ENCODE results near the gene KBTBD8.

KBTBD8 gene

GRCh38 chr3:66997560-66998112, 471 bp upstream of the KBTBD8 start:
- DNase-seq (ENCODE audit: low read depth, low spot score), result no peak

DNA sequence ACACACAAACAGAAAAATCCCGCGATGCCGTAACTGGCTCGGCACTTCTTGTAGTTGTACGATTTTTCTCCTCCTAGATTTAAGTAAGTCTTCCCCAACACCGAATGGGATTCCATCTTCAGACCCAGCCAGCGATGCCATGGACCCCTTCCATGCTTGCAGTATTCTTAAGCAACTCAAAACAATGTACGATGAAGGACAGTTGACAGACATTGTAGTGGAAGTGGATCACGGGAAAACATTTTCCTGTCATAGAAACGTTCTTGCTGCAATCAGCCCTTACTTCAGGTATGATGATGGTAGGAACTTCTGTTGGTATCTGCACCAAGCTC, 763 bp downstream of the KBTBD8 start:
- no peak for DNase-seq (ENCODE audit: low read depth, low spot score)

- no peak for DNase-seq (ENCODE audit: low read depth, low spot score)
Observed at GRCh38 chr3:67000009-67000408, 1.9 kb downstream of the KBTBD8 start.

GRCh38 chr3:67001086-67001861, 3.2 kb downstream of the KBTBD8 start:
- no peak for DNase-seq (ENCODE audit: low read depth, low spot score)

- no peak for DNase-seq (ENCODE audit: low read depth, low spot score)
Observed at GRCh38 chr3:67005974-67006373, 7.9 kb downstream of the KBTBD8 start.

- no peak for DNase-seq (ENCODE audit: low read depth, low spot score)
Observed at GRCh38 chr3:67006460-67006859, 8.4 kb downstream of the KBTBD8 start.

DNA sequence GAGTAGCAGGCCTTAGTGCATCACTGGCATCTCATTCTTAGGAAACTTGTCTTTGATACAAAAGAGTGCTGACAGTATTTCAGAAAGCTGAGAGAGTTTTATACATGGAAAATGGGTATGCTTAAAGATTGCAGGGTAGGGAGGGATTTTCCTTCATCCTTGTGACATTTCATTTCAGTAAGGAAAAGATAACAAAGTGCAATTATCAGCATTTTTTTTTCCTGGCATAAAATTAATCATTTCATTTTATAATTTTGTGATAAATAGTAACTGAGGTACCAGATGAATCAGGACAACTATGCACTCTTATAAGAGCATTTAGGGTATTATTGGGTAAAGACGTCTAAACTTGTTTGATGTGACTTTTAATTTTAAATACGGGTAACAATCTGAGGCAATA, 10.3 kb downstream of the KBTBD8 start:
- DNase-seq (ENCODE audit: low read depth, low spot score), result no peak

DNA sequence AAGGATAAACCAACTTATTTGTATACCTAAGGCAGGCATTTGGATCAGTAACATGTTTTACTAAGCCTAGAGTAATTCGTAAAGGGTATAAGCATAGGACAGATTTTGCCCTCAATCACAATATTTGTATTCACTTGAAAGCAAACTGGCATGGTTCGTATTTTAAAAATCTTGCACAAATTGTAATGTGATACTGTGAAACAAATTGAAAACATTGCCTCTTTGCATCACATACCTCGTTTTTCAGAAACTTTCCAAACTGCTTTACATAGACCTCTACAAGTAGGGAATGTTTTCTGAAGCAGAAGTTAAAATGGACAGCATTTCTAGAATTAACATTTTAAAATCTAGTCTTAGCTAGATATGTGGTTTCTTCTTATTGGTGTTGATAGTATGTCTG, 11.6 kb downstream of the KBTBD8 start:
- no peak for DNase-seq (ENCODE audit: low read depth, low spot score)

GRCh38 chr3:67011414-67012131, 13.5 kb downstream of the KBTBD8 start:
- DNase-seq (ENCODE audit: low read depth, low spot score), result no peak

DNA sequence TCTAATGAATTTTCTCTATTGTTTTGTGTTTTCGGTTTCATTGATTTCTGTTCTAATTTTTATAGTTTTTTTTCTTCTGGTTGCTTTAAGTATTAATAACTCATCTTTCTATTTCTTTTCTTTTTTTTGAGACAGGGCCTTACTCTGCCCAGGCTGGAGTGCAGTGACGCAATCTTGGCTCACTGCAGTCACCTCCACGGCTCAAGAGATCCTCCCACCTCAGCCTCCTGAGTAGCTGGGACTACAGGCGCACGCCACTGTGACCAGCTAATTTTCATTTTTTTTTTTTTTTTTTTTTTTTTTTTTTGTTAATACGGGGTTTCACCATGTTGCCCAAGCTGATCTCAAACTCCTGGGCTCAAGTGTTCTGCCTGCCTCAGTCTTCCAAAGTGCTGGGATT, 14.5 kb downstream of the KBTBD8 start:
- no peak for DNase-seq (ENCODE audit: low read depth, low spot score)

GRCh38 chr3:67015702-67016484, 17.8 kb downstream of the KBTBD8 start:
- DNase-seq (ENCODE audit: low read depth, low spot score), result no peak

DNA sequence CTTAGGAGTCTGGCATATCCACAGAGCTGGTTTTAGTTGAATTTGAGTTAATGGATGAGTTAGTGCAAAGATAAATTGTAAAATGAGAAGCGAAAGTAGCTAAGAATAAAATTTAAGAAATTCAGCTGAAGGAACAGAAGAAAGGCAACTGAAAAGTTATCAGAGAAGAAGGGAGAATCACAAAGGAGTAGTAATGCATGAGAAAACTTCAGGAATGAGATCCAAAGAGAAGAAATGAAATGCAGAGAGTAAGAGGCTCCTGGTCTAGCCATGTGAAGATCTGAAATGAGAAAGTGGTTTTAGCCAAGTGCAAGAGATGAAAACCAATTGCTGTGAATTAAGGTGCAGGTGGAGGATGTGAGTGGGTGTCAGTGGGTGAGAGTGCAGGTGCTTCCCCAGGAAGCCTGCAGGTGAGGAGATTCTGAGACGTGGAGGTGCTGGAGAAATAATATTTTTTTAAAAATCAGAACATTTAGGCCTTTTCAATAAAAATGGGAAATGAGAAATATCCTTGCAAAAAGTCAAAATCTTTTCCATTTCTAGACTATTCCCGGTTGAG, 18.5 kb downstream of the KBTBD8 start:
- no peak for DNase-seq (ENCODE audit: low read depth, low spot score)

DNA sequence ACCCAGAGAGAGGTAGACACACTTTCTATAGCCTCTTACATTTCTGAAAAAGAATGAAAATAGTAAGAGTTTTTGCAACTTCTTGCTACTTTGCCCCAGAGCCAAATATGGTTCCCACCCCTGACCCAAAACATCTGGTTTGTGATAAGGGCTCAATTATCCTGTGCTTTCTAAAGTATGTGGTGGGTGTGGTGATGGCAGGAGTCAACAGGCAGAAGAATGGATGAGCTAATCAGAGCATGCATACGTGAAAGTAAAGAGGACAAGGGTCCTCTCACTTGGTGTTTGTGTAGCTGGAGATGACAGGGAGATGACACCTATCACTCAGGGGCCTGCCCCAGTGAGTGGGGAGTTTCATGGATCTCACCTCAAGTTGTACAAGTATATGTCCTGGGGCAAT, 19.1 kb downstream of the KBTBD8 start:
- no peak for DNase-seq (ENCODE audit: low read depth, low spot score)

- DNase-seq (ENCODE audit: low read depth, low spot score), result no peak
Observed at GRCh38 chr3:67018105-67018788, 20.1 kb downstream of the KBTBD8 start.

DNA sequence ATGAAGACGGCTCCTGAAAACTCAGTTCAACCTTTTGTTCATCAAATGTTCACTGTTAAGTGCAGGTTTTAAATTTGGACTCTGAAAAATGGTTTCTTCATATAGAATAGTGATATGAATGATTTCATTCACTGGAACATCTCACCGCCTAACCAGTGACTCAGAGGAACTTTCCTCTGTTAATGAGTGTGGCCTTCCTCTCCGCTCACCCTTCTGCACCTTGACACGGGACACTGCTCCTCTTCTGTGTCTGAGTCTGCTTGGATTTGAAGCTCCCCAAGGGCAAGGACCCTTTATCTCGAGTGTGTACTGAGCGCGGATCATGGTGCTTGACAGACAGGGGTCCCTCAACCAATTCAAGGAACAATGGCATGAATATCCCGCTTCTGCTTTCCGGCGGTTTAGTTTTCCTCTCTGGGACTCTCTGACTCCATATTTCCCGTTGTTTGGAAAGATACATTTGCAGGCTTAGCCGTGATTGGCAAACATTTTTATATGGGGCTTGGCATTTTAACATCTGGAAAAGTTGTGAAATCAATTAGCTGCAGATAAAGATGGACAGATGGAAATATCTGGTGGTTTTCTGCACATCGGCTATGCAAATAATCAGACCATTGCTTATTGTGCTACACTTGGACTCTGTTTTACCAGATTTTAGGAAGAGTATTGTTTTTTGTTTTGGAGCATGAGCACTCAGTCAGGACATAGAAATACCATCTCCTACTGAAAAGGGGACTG, 20.9 kb downstream of the KBTBD8 start:
- DNase-seq (ENCODE audit: low read depth, low spot score), result no peak

GRCh38 chr3:67028001-67028784, 30.1 kb downstream of the KBTBD8 start:
- DNase-seq (ENCODE audit: low read depth, low spot score), result no peak

DNA sequence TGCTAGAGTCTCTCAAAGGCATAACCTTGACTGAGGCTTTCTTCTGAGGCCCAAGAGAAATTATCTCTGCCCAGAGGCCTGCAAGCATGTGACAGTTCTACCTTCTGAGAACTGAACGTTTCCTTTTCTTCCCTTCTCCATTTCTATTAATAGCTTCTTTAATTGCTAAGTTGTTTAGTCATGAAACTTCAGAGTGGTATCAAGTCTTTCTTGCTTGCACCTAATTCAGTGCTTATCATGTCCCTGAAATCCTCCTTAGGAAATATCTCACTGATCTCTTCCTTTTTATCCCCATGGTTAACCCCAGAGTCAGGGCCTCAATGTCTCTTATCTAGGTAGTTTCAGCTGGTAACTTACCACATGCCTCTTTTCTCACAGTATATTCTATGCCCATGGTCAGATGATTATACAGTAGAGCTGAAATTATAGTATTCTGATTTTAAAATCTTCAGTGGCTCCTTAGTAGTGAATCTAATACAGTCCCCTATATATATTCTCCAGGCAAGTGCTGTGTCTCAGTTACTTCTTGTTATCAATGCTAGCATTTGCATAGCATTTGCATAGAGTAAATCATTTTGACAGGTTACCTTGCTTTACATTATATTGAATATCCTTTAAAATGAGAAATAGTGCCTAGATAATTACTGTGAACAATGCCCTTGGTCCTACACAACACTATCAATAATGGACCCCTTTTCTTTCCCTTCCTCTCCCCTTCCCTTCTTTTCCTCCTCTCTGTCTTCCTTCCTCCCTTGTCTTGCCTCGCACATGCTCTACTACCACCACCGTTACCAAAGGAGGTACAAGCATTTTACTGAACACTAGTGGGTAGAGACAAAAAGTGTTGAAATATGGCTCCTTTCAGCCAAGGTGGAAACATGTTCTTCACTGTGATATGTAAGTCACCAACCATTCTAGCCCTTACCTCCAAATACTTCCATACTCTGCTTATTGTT, 33.0 kb downstream of the KBTBD8 start:
- DNase-seq (ENCODE audit: low read depth, low spot score), result no peak

DNA sequence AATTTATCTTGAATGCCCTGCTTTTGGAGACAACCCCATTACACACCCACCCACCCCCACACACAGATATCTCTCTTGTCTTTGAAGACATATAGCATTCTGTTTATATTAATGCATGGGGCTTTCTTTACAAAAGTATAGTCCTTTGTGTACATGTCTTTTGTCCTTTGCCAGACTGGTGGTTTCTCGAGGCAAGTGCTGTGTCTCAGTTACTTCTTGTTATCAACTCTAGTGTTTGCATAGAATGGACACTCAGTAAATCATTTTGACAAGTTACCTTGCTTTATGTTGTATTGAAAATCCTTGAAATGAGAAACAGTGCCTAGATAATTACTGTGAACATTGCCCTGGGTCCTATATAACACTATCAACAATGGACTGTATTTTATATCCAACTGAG, 33.9 kb downstream of the KBTBD8 start:
- DNase-seq (ENCODE audit: low read depth, low spot score), result no peak

GRCh38 chr3:67033079-67033478, 35.0 kb downstream of the KBTBD8 start:
- no peak for DNase-seq (ENCODE audit: low read depth, low spot score)

All from activated CD4-positive, CD25-positive, alpha-beta regulatory T cell treated with anti-CD3 and anti-CD28 coated beads, Interleukin-2, amount 50 U/mL, for 16 hours (primary cell).